Coronary artery (tissue), 2 donors: ENCODE measurements around the gene RNH1.

Source experiments
- DNase-seq: peaks from one replicate; pipeline ENCODE4 v3.0.0-alpha.2; 2017; ENCODE audit warnings: low spot score
- H3K27ac ChIP-seq, 2 donors: fragments of 200-600 bp; sonication (generic); one replicate each; pipeline ENCODE4 v1.5.1; 2016 to 2019
- H3K4me3 ChIP-seq: fragments of 200-600 bp; sonication (generic); 2 replicates; pipeline ENCODE4 v1.5.1; 2016; ENCODE audit warnings: mild to moderate bottlenecking, moderate library complexity
- TF ChIP-seq, protein P1 (sequence below): fragments of 200-600 bp; sonication (generic); IDR thresholded peaks from one replicate; pipeline ENCODE4 v1.5.1; 2019; ENCODE audit warnings: antibody characterized with exemption

Gene RNH1

DNA sequence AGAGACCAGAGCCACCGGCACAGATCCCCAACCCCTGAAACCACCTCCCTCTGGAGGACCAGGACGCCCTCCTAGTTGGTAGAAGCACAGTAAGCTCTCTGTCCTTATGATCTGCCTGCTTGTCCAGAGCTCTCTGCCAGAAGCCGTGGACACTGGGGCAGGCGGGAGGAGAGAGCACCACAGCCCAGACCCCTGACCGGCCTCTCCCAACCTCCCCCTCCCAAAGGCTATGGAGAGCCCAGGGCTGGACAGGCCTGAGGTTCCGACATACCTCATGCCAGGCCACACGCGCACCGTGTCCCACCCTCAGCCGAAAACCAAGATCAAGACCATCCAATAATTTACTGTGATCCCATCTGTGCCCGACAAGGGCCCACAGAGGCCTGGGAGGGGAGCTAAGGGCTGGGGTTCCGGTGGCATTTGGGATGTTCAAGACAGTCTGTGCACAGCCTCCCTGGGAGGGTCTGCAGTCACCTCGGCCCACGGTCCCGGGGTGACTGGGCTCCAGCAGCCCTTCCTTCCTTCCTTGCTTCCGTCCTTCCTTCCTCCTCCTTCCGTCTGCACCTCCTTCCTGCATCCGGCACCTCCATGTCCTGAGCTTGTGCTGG is 25.0 kb upstream of the RNH1 start:
- Histone ChIP-seq H3K27ac (no peak overlapping the region), H3K4me3 (no peak overlapping the region)
- no peak for DNase-seq
- TF ChIP-seq, protein P1, sequence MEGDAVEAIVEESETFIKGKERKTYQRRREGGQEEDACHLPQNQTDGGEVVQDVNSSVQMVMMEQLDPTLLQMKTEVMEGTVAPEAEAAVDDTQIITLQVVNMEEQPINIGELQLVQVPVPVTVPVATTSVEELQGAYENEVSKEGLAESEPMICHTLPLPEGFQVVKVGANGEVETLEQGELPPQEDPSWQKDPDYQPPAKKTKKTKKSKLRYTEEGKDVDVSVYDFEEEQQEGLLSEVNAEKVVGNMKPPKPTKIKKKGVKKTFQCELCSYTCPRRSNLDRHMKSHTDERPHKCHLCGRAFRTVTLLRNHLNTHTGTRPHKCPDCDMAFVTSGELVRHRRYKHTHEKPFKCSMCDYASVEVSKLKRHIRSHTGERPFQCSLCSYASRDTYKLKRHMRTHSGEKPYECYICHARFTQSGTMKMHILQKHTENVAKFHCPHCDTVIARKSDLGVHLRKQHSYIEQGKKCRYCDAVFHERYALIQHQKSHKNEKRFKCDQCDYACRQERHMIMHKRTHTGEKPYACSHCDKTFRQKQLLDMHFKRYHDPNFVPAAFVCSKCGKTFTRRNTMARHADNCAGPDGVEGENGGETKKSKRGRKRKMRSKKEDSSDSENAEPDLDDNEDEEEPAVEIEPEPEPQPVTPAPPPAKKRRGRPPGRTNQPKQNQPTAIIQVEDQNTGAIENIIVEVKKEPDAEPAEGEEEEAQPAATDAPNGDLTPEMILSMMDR = no peak

DNA sequence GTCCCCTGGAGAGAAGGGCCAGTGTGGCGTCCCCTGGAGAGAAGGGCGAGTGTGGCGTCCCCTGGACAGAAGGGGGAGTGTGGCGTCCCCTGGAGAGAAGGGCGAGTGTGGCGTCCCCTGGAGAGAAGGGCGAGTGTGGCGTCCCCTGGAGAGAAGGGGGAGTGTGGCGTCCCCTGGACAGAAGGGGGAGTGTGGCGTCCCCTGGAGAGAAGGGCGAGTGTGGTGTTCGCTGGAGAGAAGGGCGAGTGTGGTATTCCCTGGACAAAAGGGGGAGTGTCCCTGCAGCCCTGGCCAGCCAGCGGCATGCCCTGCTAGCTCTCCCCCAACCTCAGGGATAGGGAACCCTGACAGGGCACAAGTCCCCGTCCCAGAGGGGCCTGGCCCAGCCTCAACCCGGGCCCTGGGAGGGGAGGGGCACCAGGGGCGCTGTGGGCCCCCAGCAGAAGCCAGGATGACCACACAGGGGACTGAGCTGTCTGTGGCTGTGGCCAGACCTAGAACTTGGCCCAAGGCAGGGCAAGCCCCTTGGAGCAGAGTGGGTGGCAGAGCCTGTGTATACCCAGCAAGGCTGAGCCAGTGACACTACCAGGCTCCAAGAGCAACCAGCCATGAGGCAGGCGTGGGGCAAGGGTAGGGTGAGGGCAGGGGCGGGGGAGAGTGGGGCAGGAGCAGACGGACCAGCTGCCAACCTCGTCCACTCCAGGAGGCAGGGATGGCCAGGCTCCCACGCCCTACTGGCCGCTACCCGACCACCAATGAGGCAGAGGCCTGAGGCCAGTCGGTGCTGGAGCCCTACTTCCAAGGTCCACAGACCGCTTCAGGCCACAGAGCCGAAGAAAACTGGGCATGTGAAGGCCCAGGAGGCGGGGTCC is 24.2 kb upstream of the RNH1 start:
- TF ChIP-seq, protein P1 = no peak
- Histone ChIP-seq H3K27ac (no peak overlapping the region), H3K4me3 (no peak overlapping the region)
- no peak for DNase-seq

DNA sequence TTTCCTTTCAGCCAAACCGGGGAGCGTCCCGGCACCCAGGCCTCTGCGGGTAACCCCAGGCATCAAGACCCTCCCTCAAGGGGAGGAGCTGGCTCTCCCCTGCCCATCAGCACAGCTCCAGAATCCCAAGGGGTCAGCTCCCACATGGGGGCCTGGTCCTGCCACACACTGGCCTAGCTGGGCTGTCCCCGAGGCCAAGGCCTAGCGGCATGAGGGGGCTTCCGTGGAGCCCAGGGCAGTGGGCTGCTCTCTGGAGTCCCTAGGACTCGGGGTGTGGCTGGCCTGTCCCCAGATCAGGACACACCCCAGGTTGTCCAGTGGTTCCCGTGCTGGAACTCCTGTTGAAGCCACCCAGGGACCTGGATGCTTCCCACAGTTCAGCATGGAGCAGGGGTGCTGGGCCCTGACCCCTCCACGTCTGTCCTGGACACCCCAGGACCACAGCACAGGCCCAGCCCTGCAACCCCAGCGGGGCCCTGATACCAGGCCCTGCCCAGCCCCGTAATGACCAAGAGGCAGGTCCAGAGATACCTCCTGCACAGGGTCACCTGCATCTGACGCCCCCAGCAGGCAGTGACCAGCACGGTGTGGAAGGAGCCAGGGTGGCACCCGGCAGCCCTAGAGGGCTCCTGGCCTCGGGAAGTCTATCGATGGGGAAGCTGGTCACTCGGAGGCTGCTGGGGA is 22.8 kb upstream of the RNH1 start:
- TF ChIP-seq, protein P1 = no peak
- H3K4me3 ChIP-seq = no peak overlapping the region
- no peak for DNase-seq

DNA sequence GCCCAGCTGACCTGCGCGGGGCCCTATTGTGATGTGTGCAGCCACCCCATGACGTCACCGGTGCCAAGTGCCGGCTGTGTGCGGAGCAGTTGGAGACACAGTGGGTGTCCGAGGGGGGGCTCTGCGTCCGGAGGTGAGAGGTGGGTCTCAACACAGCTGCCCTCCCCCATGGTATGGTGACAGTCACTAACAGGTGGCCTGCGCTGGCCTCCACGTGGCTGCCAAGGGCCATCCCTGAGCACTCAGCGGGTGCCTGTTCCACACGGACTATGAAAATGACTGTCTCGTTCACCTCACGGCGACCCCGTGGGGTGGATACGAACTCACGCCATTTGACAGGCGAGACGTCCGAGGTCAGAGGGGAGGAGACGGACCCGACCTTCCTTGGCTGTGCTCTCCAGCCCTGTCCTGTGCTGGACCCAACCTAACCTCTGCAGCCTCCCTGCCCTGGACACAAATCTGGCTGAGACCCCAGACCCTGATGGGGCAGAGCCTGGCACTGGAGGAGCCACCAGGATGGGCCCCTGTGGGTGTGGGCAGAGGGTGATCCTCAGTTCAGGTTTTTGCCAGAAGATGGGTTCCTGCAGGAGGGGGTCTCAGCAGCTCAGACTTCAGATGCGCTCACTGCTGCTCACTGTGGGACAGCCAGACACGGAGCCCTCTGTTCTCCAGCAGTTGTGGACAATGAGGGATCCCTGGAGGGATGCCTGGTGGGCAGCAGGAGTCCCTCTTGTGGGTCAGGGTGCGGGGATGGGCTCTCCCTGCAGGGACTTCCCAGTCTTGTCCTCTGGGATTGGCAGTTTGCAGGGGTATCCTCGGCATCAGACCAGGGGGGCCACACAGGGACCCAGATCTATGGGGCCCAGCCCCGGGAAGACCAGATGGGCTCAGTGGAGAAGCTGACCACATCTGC is 22.0 kb upstream of the RNH1 start:
- Histone ChIP-seq H3K27ac (no peak overlapping the region), H3K4me3 (no peak overlapping the region)
- TF ChIP-seq, protein P1 = no peak
- no peak for DNase-seq

More for the DNA sequence above, 22.8 kb upstream of the RNH1 start:
- no peak overlapping the region for H3K27ac ChIP-seq

DNA sequence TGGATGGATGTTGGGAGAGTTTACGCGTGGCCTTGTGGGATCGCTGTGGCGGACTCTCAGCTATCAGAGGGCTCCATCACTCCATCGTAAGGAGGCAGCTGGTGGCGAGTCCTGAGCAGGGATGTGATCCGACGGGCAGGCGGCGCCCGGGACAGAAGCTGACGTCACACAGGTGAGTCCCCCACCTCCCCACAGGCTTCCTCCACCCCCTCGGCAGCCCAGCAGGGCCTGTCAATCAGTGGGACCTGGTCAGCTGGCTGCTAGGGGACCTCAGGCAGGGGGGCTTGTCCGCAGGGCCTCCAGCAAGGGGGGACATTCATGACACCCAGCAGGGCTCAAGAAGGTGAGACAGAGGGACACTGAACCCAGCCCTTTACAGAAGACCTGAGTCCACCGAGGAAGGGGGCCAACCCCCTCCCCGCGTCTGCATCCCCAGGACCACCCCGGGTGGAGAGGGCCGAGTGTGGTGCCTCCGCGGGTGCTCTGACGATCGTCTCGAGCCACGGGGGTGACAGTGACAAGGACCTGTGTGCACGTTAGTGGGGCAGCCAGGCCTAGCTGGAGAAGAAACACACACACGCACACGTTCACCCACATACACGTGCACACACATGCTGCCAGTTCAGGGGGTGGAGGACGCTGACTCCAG is 21.2 kb upstream of the RNH1 start:
- H3K4me3 ChIP-seq = no peak overlapping the region
- TF ChIP-seq, protein P1 = no peak
- no peak for DNase-seq
- no peak overlapping the region for H3K27ac ChIP-seq

DNA sequence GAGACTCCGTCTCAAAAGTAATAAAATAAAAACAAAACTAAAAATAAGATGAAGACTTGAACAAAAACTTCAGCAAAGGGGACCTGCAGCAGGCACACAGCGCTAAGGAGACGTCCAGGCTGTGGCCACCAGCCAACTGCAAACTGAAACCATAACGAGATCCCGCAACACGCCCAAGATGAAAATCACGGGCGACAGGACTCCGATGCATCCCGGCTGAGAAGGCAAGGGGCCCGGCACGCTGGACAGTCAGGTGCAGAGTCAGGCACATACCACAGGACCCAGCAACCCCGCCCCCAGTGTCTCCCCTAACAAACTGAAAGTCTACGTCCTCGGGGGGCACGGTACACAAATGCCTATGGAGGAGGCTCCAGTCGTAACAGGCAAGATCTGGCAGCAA is 19.1 kb upstream of the RNH1 start:
- Histone ChIP-seq H3K4me3 (no peak overlapping the region), H3K27ac (no peak overlapping the region)
- TF ChIP-seq, protein P1 = no peak
- no peak for DNase-seq
